SU-DHL-6 (cell line): Measurements from ENCODE around the gene ANAPC4.

ENCODE experiments used
- H2AFZ ChIP-seq: fragments of 200-600 bp; sonication (generic); 2 replicates; pipeline ENCODE4 v1.6.1; 2014; ENCODE audit warnings: low read depth, mild to moderate bottlenecking, moderate library complexity, mixed read lengths, antibody characterized with exemption, low read length; ENCODE audit not compliant: severe bottlenecking
- H3F3A ChIP-seq: fragments of 200-600 bp; shearing (Covaris generic); 2 replicates; pipeline ENCODE4 v1.6.0; 2016; ENCODE audit warnings: antibody characterized with exemption, mild to moderate bottlenecking; ENCODE audit not compliant: insufficient read depth
- H3K27ac ChIP-seq: fragments of 200-600 bp; sonication (generic); 2 replicates; pipeline ENCODE4 v1.5.1; 2016; ENCODE audit warnings: low read depth, mild to moderate bottlenecking, low read length, moderate library complexity, mixed read lengths
- H3K27me3 ChIP-seq: fragments of 200-600 bp; sonication (generic), shearing (Covaris generic); 2 replicates; pipeline ENCODE4 v1.6.0; 2014; ENCODE audit warnings: mild to moderate bottlenecking, low read length
- H3K36me3 ChIP-seq: fragments of 200-600 bp; sonication (generic); 2 replicates; pipeline ENCODE4 v1.6.1; 2014; ENCODE audit warnings: mild to moderate bottlenecking, low read length, mixed read lengths
- H3K4me2 ChIP-seq: fragments of 300-600, 200-600 bp; shearing (Covaris generic), sonication (generic); 2 replicates; pipeline ENCODE4 v1.6.0; 2014; ENCODE audit warnings: low read length, low read depth, mild to moderate bottlenecking; ENCODE audit not compliant: poor library complexity, severe bottlenecking
- H3K4me3 ChIP-seq: fragments of 200-600 bp; sonication (generic); 2 replicates; pipeline ENCODE4 v1.5.1; 2014; ENCODE audit warnings: antibody characterized with exemption, low read length, mild to moderate bottlenecking, mixed read lengths; ENCODE audit not compliant: insufficient read depth, poor library complexity, severe bottlenecking
- H3K79me2 ChIP-seq: fragments of 200-600 bp; sonication (generic); 2 replicates; pipeline ENCODE4 v1.6.1; 2014; ENCODE audit warnings: mild to moderate bottlenecking, low read length, moderate library complexity; ENCODE audit not compliant: insufficient read depth
- H3K9ac ChIP-seq: fragments of 200-600 bp; sonication (generic); 2 replicates; pipeline ENCODE4 v1.7.0; 2014; ENCODE audit warnings: mild to moderate bottlenecking, low read length
- H3K9me2 ChIP-seq: fragments of 200-600 bp; sonication (generic); replicated peaks from 2 replicates; pipeline ENCODE4 v1.6.1; 2014; ENCODE audit warnings: low read length; ENCODE audit not compliant: insufficient read depth
- H3K9me3 ChIP-seq: fragments of 200-600 bp; sonication (generic); 2 replicates; pipeline ENCODE4 v1.6.1; 2014; ENCODE audit warnings: low read length, mixed read lengths; ENCODE audit not compliant: insufficient read depth
- H4K20me1 ChIP-seq: fragments of 200-600 bp; sonication (generic); 2 replicates; pipeline ENCODE4 v1.6.1; 2014; ENCODE audit warnings: low read depth, mild to moderate bottlenecking, antibody characterized with exemption, low read length, moderate library complexity, mixed read lengths
- CTCF ChIP-seq: fragments of 200-600 bp; sonication (generic); IDR thresholded peaks from one replicate; pipeline ENCODE4 v1.5.1; 2017; ENCODE audit warnings: antibody characterized with exemption, mild to moderate bottlenecking, low read length, moderate library complexity; ENCODE audit not compliant: insufficient read depth, poor library complexity, severe bottlenecking
- EZH2phosphoT487 ChIP-seq: fragments of 200-600 bp; sonication (generic), shearing (Covaris generic); conservative IDR thresholded peaks from 2 replicates; pipeline ENCODE4 v1.6.1; 2018; ENCODE audit warnings: mild to moderate bottlenecking, antibody characterized with exemption, low read length, moderate library complexity, mixed read lengths

ANAPC4 gene

DNA sequence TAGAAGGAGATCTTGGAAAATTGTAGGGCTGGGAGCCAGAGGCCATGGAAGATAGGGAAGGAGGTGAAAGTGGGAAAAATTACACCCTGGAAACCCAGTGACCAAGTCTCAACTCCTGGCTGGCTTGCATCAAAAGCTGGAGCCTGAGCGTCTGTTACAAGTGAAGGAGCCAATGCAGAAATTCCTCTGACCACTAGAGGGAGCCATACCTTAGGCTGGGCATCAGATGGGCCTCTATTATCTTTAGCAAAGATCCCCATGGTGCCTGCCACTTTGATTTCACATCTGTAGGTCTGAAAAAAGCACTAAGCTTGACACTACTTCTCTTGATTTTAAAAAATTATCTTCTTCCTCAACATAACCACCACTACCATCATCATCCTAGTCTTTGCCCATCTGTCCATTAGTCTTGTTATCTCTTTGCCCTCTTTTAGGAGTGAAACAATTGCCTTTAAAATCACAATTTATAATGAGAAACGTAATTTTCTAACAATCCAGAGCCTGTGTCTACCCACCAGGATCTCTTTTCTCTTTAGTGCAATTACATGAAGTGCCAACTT, 62.9 kb downstream of the ANAPC4 start:
- no peak overlapping the region for H3K9ac ChIP-seq
- no peak overlapping the region for H3K4me3 ChIP-seq
- H3K4me2 ChIP-seq = no peak overlapping the region
- peak; percentile 81 for TF ChIP-seq CTCF
- no peak for TF ChIP-seq EZH2phosphoT487
- no peaks in the 10 kb centered on the region for H3K9me2 ChIP-seq
- no peaks in the 10 kb centered on the region for H3K27me3 ChIP-seq
- H3K79me2 ChIP-seq = no peaks in the 10 kb centered on the region
- H3K27ac ChIP-seq = no peak overlapping the region
- no peaks in the 10 kb centered on the region for H4K20me1 ChIP-seq
- H2AFZ ChIP-seq = no peak overlapping the region
- no peaks in the 10 kb centered on the region for H3K36me3 ChIP-seq
- H3F3A ChIP-seq = no peaks in the 10 kb centered on the region
- H3K9me3 ChIP-seq = no peaks in the 10 kb centered on the region

GRCh38 chr4:25440478-25441030, 63.5 kb downstream of the ANAPC4 start:
- Histone ChIP-seq H3K79me2 (no peaks in the 10 kb centered on the region), H3K27me3 (no peaks in the 10 kb centered on the region), H3K36me3 (no peaks in the 10 kb centered on the region), H3K4me3 (no peak overlapping the region), H2AFZ (no peak overlapping the region), H4K20me1 (no peaks in the 10 kb centered on the region), H3K27ac (no peak overlapping the region), H3K4me2 (no peak overlapping the region), H3K9ac (no peak overlapping the region), H3K9me3 (no peaks in the 10 kb centered on the region), H3F3A (no peaks in the 10 kb centered on the region), H3K9me2 (no peaks in the 10 kb centered on the region)
- TF ChIP-seq CTCF = no peak
- no peak for TF ChIP-seq EZH2phosphoT487

- peak; percentile 50 for TF ChIP-seq CTCF
- no peak for TF ChIP-seq EZH2phosphoT487
- Histone ChIP-seq H2AFZ (no peak overlapping the region), H3K4me2 (no peak overlapping the region), H3K79me2 (no peaks in the 10 kb centered on the region), H3K9me3 (no peaks in the 10 kb centered on the region), H3K9ac (no peak overlapping the region), H3K27ac (no peak overlapping the region), H3K4me3 (no peak overlapping the region), H3K27me3 (no peaks in the 10 kb centered on the region), H3F3A (no peaks in the 10 kb centered on the region), H4K20me1 (no peaks in the 10 kb centered on the region), H3K9me2 (no peaks in the 10 kb centered on the region), H3K36me3 (no peaks in the 10 kb centered on the region)
These were observed 64.6 kb downstream of the ANAPC4 start for GRCh38 chr4:25441519-25442117.
